Ishikawa (cell line): ENCODE results near the gene COG1.

Experiments
- CEBPB ChIP-seq: IDR thresholded peaks from 2 replicates; pipeline ENCODE4 v1.6.1; 2012
- CREB1 ChIP-seq: IDR thresholded peaks from 2 replicates; pipeline ENCODE4 v1.6.1; 2012; ENCODE audit warnings: low read depth
- EGR1 ChIP-seq: IDR thresholded peaks from 2 replicates; pipeline ENCODE4 v1.6.1; 2012
- EP300 ChIP-seq: IDR thresholded peaks from 2 replicates; pipeline ENCODE4 v1.6.1; 2012; ENCODE audit warnings: borderline replicate concordance
- FOXM1 ChIP-seq: IDR thresholded peaks from 2 replicates; pipeline ENCODE4 v1.6.1; 2012; ENCODE audit warnings: low read depth, borderline replicate concordance
- RAD21 ChIP-seq: IDR thresholded peaks from 2 replicates; pipeline ENCODE4 v1.6.1; 2012; ENCODE audit warnings: low read depth
- TAF1 ChIP-seq: IDR thresholded peaks from 2 replicates; pipeline ENCODE4 v1.6.1; 2012; ENCODE audit warnings: low read depth, mild to moderate bottlenecking
- TCF12 ChIP-seq: IDR thresholded peaks from 2 replicates; pipeline ENCODE4 v1.6.1; 2012; ENCODE audit warnings: low read depth
- TEAD4 ChIP-seq: IDR thresholded peaks from 2 replicates; pipeline ENCODE4 v1.6.1; 2012
- YY1 ChIP-seq: IDR thresholded peaks from 2 replicates; pipeline ENCODE4 v1.6.1; 2012; ENCODE audit warnings: low read depth
- TF ChIP-seq, protein P1 (sequence below): IDR thresholded peaks from 2 replicates; pipeline ENCODE4 v1.6.1; 2012; ENCODE audit warnings: low read depth, mild to moderate bottlenecking
- TF ChIP-seq, protein P2 (sequence below): IDR thresholded peaks from 2 replicates; pipeline ENCODE4 v1.6.1; 2012
- TF ChIP-seq, protein P3 (sequence below): IDR thresholded peaks from 2 replicates; pipeline ENCODE4 v1.6.1; 2012

DNA sequence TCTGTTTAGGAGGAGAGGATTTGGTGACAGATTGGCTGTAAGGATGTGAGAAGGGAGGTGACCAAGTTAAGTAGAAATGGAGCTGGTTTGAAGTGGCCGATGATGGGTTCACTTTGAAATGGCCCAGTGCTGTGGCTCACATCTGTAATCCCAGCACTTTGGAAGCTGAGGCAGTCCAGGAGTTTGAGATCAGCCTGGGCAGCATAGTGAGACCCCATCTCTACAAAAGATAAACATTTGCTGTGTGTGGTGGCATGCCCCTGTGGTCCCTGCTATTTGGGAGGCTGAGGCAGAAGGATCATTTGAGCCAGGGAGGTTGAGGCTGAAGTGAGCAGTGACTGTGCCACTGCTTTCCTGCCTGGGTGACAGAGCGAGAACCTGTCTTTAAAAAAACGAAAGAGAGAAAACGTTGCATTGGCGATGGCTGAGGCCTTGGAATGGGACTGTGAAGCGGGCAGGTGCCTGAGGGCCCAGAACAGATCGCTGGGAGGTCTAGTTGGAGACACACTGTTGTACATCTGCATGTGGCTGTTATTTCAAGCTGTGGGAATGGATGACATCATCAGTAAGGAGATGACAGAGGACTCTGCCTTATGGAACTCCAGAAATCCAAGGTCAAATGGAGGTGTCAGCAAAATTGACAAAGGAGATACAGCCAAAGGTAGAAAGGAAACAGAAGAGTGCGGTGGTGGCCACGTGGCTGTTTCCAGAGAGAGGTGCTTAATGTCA lies 5.5 kb downstream of the COG1 start:
- TF ChIP-seq, protein P1, sequence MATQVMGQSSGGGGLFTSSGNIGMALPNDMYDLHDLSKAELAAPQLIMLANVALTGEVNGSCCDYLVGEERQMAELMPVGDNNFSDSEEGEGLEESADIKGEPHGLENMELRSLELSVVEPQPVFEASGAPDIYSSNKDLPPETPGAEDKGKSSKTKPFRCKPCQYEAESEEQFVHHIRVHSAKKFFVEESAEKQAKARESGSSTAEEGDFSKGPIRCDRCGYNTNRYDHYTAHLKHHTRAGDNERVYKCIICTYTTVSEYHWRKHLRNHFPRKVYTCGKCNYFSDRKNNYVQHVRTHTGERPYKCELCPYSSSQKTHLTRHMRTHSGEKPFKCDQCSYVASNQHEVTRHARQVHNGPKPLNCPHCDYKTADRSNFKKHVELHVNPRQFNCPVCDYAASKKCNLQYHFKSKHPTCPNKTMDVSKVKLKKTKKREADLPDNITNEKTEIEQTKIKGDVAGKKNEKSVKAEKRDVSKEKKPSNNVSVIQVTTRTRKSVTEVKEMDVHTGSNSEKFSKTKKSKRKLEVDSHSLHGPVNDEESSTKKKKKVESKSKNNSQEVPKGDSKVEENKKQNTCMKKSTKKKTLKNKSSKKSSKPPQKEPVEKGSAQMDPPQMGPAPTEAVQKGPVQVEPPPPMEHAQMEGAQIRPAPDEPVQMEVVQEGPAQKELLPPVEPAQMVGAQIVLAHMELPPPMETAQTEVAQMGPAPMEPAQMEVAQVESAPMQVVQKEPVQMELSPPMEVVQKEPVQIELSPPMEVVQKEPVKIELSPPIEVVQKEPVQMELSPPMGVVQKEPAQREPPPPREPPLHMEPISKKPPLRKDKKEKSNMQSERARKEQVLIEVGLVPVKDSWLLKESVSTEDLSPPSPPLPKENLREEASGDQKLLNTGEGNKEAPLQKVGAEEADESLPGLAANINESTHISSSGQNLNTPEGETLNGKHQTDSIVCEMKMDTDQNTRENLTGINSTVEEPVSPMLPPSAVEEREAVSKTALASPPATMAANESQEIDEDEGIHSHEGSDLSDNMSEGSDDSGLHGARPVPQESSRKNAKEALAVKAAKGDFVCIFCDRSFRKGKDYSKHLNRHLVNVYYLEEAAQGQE, result no peak
- no peak for TF ChIP-seq FOXM1
- no peak for TF ChIP-seq EP300
- TF ChIP-seq CREB1, result no peak
- TF ChIP-seq, protein P2, sequence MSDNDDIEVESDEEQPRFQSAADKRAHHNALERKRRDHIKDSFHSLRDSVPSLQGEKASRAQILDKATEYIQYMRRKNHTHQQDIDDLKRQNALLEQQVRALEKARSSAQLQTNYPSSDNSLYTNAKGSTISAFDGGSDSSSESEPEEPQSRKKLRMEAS, result no peak
- TF ChIP-seq TEAD4, result no peak
- TF ChIP-seq TAF1, result no peak
- TF ChIP-seq YY1, result no peak
- TF ChIP-seq, protein P3, sequence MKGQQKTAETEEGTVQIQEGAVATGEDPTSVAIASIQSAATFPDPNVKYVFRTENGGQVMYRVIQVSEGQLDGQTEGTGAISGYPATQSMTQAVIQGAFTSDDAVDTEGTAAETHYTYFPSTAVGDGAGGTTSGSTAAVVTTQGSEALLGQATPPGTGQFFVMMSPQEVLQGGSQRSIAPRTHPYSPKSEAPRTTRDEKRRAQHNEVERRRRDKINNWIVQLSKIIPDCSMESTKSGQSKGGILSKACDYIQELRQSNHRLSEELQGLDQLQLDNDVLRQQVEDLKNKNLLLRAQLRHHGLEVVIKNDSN, result no peak
- TF ChIP-seq RAD21, result no peak
- TF ChIP-seq TCF12, result no peak
- no peak for TF ChIP-seq CEBPB
- TF ChIP-seq EGR1, result no peak
